ENCODE data around the gene LTB.

GRCh38 chr6:31588871-31589650 lies 6.8 kb upstream of the LTB start:
- TF ChIP-seq ZFP30 (CRISPR knock-in tag; IDR thresholded peaks at IDR 0.05), result no peak
- TF ChIP-seq ZNF8 (CRISPR knock-in tag; IDR thresholded peaks at IDR 0.05), result no peak
- TF ChIP-seq ARNTL (CRISPR knock-in tag; IDR thresholded peaks at IDR 0.05; ENCODE audit: borderline replicate concordance, low read depth), result no peak
